ENCODE measurements around the gene HEYL.

HEYL gene

GRCh38 chr1:39639305-39640130 lies at the start of gene HEYL:
HEYL (minus strand) TSS chr1:39639643; CDS start chr1:39639625, 18 bp downstream.
- peak; percentile 72 for DNase-seq

GRCh38 chr1:39689214-39689613 lies 49.8 kb upstream of the HEYL start:
- DNase-seq: no peak

DNA sequence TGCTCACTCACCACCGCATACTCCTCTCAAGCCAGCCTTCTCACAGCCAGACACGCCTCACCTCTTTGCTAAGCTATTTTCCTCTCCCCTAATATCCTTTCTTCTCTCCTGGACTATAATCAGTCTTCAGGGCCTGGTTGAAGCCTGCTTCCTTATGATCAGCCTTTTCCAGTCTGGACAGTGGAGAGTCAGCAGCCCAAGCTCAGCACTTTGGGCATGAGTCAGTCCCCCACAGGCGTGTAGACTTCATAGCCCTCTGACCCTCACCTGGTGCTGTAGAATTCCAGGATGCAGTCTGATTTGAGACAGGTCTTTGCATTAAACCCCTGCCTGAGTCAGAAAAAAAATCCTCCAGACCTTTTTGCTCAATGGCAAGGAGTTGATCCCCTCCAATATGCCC lies 49.3 kb upstream of the HEYL start:
- no peak for DNase-seq

DNA sequence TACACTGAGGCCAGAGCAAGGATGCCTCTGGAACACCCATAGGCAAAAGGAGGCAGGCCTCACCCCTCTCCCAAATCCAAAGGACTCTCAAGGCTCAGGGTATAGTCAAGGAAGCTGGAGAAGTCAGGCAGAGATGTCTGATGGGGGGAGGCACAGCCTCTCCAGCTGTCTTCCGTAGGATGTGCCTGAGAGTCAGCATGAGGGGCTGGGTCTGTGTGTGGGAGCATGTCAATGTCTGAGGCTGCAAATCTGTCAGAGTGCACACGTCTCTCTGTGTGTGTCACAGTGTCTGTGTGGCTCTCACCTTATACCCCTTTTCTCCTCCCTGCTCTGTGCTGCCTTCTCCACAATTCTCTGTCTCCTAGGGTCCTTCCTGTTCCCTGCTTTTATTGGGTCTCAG lies 47.8 kb upstream of the HEYL start:
- DNase-seq: no peak

DNA sequence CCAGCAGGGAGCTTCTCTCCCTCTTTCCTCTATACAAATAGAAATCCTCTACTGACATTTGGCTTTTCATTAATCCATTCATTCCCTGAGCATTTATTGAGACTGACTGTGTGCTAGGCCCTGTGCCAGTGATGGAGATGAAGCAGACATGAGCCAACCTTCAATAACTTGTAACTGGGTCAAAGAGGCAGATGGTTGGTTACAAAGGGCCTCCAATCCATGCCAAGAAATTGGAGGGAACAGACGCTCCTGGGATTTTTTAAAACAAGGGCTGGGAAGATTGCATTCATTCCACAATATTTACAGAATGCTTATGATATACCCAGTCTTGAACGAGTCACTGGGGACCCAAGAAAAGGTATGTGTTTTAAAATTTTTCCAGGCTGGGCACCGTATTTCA lies 45.6 kb upstream of the HEYL start:
- no peak for DNase-seq

DNA sequence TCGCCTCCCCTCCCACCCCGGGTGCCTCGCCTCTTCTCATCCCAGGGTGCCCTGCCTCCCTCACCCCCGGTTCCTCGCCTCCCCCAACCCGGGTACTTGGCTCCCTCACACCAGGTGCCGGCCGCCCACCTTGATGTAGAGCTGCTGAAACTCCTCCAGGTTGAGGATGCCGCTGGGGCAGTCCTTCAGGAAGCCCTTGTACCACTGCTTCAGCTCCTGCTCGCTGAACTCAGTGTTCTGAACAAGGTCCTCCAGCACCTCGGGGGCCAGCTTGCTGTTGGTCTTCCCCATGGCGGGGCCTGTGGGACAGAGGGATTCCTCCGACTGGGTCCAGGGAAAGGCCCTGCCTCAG lies 44.8 kb upstream of the HEYL start:
- DNase-seq: no peak

GRCh38 chr1:39683591-39684312 lies 44.3 kb upstream of the HEYL start:
- DNase-seq: peak; percentile 23

GRCh38 chr1:39681999-39682398 lies 42.6 kb upstream of the HEYL start:
- DNase-seq: no peak

- no peak for DNase-seq
Measured at GRCh38 chr1:39681294-39681693, 41.9 kb upstream of the HEYL start.

DNA sequence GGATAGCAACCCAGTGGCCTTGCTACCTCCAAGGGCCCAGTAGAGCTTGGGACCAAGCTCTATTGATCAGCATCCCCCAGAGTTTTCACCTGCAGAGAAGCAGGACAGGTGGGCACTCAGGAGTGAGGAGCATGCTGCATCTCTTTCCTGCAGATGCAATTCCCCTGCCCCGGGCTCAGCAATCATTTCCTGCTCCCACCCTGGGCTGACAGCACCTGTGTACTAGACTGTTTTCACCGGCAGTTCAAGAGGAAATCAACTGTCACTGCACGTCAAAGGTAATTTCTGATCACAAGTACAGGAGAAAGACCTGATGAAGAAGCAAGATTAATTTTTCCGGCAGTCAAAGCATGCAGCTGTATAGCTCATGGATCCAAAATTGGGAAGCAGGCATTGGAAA lies 41.3 kb upstream of the HEYL start:
- no peak for DNase-seq

DNA sequence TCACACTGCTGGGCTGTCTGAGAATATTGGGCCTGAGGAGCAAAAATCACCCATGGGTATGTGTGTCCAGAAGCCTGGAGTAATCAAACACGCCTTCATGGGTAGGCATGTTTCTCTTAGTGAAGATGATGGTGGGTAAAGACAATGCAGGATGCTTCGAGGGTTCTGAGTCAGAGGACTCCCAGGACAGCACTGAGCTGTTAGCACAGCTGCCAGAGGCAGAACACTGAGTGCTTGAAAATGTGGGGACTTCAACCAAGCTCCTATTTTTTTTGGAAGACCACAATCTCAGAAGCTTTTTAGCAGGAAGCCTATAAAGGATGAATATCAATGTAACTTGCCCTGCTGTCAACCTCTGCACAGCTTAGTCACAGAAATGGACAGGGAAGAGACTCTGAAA lies 40.4 kb upstream of the HEYL start:
- no peak for DNase-seq

- DNase-seq: no peak
Measured at GRCh38 chr1:39678889-39679288, 39.4 kb upstream of the HEYL start.

DNA sequence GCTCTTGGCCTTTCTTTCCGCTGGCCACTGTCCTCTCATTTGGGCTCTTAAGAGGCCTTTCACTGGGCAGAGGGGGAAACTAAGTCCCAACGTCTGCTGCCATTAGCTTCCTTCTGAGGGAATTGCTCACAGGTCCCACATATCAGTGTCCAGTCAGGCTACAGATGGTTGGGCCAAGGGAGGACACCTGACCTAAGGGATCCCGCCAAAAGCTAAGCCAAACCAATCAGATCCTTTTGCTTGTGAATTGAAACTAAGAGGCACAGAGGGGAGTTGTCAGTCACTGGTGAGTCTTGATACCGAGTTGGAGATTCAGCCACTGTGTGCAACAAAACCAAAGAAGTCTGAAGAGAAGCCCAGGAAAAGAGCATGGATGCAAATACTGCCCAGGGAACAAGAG lies 38.2 kb upstream of the HEYL start:
- DNase-seq: no peak

DNA sequence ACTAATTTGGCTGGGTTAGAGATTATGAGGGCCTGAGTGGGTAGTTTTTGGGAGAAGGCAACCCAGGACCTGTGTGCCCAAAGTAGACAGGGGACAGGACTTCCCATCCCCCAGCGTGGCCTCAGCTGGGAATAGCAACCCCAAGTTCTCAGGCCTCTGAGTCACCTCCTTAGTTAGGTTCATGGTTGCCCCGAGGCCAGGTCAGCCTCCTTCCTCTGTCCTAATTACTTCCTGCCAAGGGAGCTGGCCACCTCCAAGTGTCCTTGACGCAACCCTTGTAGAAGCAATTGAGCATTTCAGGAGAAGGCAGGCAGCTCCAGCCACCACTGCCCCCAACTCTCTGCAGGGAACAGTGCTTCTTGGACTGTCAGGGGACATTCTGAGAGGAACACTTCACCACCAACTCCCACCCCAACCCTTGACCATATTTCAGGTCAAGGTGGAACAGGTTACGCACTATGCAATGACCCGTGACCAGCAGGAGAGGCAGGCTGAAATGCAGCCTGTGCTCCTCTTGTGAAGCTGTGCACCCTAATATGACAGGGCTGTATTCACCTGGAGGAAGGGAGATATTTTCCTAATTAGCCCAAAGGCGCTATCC lies 37.6 kb upstream of the HEYL start:
- no peak for DNase-seq

GRCh38 chr1:39675220-39675619 lies 35.8 kb upstream of the HEYL start:
- no peak for DNase-seq

GRCh38 chr1:39673215-39673614 lies 33.8 kb upstream of the HEYL start:
- no peak for DNase-seq

- DNase-seq: no peak
Measured at GRCh38 chr1:39672551-39672947, 33.1 kb upstream of the HEYL start.

GRCh38 chr1:39671793-39672550 lies 32.5 kb upstream of the HEYL start, which contains the start of gene NT5C1A:
NT5C1A (minus strand) TSS chr1:39672107; CDS start chr1:39672038, 69 bp downstream.
- no peak for DNase-seq

DNA sequence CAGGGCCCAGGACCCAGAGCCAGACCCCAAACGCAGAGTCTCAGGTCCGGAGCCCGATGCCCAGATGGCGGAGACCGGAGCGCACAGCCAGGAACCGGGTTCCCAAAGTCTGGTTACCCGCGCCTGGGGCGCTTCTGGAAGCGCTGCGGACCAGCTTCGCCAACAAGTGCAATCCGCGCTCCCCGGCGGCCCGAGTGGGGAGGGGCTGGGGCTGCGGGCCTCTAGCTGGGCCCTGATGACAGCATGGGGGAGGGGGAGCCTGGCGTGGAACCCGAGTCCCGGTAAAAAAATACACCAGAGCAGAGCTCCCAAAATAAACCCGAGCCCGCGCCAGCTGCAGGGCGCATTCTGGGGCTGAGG lies 32.0 kb upstream of the HEYL start:
- no peak for DNase-seq

DNA sequence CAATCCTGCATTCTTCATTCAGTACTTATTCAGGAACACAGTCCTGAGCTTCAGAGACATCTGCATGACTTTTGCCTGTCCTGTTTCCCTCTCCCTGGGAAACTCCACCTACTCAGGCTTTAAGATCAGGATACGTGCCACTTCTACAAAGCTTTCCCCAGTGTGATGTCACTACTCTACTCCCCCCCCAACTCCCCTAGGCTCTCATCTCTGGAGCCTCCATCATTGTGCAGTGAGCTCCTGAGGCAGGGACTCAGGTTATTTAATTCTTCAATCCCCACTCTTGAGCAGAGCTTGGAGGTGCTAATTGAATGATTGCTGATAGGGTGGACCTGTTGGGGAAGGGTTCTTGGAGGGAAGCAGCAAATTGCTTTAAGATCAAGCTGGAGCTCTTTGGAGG lies 31.2 kb upstream of the HEYL start:
- no peak for DNase-seq

DNA sequence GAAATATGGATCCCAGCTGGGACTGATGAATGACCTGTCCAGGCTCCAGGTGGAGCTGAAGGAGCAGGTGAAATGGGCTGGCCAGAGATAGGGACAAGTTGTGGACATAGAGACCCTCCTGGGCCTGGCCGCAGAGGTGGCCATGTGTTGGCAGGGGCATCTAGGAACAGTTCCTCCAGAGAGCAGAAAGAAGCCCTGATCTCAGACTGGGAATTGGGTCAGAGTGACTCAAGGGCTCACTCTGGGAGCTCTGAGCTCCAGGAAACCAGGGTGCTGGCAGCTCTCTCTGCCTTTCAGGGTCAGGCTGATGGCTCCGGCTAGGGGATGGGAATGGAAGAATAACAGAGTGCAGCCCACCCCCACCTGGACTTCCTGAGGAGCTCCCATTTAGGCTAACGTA lies 29.5 kb upstream of the HEYL start:
- no peak for DNase-seq

- no peak for DNase-seq
Measured at GRCh38 chr1:39668111-39668510, 28.7 kb upstream of the HEYL start.

DNA sequence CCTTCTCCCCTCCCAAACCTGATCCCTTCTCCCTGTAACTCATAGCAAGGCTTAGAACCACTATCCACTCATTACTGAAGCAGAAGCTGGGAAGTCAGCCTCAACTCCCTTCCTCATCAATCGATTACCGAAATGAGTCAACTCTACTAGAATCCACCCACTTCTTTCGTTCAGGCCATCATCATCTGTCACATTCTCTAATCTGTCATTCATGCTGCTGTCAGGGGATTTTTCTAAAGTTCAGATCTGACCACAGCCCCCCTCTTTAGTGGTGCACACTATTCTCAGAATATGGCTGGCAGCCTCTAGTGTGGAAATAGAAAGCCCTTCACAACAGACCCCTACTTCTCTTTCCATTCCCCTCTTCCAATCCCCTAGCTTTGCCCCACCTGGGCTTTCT lies 27.3 kb upstream of the HEYL start:
- no peak for DNase-seq
